NCI-H510A (cell line): Measurements from ENCODE around the gene VDAC1.

ENCODE experiments used
- DNase-seq: peaks from one replicate; lab custom pipeline; 2025; lab: John Stamatoyannopoulos, UW

The VDAC1 gene

DNA sequence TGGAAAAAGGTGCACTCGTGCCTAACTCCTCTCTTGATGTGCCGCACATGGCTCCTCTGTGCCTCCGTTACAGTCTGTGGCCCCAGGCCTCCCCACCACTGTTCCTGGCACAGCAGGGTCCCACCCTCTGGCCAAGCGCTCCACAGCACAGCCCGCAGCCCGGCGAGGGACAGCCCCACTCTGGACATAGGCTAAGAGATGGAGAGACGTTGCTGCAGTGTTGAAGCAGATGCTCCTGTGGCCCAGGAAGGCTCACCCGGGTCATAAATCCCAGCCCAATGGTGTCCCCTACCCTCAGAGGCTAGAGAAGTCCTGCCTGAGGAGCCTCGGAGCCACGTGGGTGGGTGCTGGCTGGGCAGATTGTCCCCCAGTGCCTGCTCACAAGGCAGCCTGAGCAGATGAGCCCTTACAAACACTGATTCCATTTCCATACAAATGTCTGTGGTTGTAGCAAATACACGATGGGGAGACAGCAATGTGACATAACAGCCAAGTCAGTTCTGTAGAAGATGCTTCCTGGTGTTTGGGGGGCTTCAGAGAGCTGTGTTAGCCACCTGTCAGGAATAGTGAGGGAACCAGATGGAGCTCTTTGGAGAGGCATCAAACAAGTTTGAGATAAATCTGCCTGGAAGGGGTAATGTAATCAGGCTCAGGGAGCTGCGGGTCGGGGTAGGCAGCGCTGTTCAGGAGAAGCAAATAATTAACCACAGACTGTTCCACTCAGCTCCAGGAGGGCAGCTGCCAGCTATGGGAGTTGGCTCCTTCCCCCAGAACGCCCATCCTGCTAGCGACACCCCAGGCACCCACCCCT is 78.1 kb downstream of the VDAC1 start:
- DNase-seq: no peak

- DNase-seq: no peak
These were observed 78.8 kb downstream of the VDAC1 start for GRCh38 chr5:133925866-133926488.

- DNase-seq: no peak
These were observed 79.5 kb downstream of the VDAC1 start for GRCh38 chr5:133925269-133925668.

DNA sequence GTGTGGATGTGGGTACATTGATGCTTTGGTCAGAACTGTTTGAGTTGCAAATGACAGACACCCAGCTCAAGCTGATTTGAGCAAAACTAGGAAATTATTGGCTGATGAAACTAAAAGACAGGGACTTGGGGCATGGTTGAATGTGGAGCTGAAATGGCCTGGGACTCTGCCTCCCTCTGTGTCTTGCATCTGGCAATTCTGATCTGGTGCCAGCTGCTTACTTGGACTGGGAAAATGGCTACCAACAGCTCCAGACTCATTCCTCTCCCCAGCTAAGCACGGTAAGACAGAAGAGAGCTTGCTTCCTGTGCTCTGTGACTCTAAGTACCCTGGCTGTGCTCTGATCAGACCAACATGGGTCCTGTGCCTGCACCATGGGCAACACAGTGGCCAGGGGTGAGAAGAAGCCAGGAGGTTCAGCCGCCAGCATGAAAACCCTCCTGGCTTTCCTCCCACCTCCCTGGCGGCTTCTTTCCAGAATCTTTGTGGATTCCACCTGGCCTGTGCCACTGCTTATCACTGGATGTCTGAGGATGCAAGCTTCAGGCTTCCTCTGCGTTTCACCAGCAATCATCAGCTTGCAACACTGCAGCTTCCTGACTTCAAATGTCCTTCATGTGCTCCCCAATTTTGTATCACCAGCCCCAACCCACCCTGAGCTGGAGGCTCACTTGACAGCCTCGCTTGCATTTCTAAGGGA is 80.4 kb downstream of the VDAC1 start:
- no peak for DNase-seq

- DNase-seq: no peak
These were observed 82.8 kb downstream of the VDAC1 start for GRCh38 chr5:133921979-133922378.
